A673 (cell line): ENCODE data around the gene NELFE. TPM values are rescaled to one million over a fixed set of nuclear protein-coding genes. Genes with fewer than 3 reads are reported as not detected.

ENCODE experiments used
- BruUV-seq: library from RNA; stranded (reverse); fragments of 400-500 nt; replicated peaks from 2 replicates; lab custom pipeline; 2021; lab: Mats Ljungman, UMichigan
- CTCF ChIA-PET: fragments of 300-600 bp; sonication (Branson Sonifier 250); formaldehyde crosslinking; loops from one replicate; lab custom pipeline; 2022; ENCODE audit warnings: antibody characterized with exemption; lab: Charles Lee
- POLR2A ChIA-PET: fragments of 300-600 bp; sonication (Branson Sonifier 250); formaldehyde crosslinking; loops from one replicate; lab custom pipeline; 2022; ENCODE audit warnings: antibody characterized with exemption; ENCODE audit not compliant: low non-redundant PET; lab: Charles Lee
- DNase-seq: peaks from one replicate; pipeline ENCODE4 v3.0.0-alpha.2; 2015; ENCODE audit warnings: low spot score
- H3K27ac ChIP-seq: fragments of 200-600 bp; sonication (generic); 2 replicates; pipeline ENCODE4 v1.5.1; 2016; ENCODE audit warnings: mixed run types, low read depth, mild to moderate bottlenecking, mixed read lengths, antibody characterized with exemption, low read length; ENCODE audit not compliant: poor library complexity, severe bottlenecking
- H3K27me3 ChIP-seq: fragments of 200-600 bp; sonication (generic); replicated peaks from 2 replicates; pipeline ENCODE4 v1.6.1; 2017; ENCODE audit warnings: mixed run types, low read depth, mild to moderate bottlenecking, mixed read lengths, antibody characterized with exemption, low read length; ENCODE audit not compliant: insufficient read depth, poor library complexity
- H3K36me3 ChIP-seq: fragments of 200-600 bp; sonication (generic); 2 replicates; pipeline ENCODE4 v1.6.1; 2016; ENCODE audit warnings: mixed run types, mild to moderate bottlenecking, mixed read lengths, antibody characterized with exemption, low read length; ENCODE audit not compliant: insufficient read depth, poor library complexity, severe bottlenecking
- H3K4me1 ChIP-seq: fragments of 200-600 bp; sonication (generic); 2 replicates; pipeline ENCODE4 v1.6.1; 2017; ENCODE audit warnings: mixed run types, mild to moderate bottlenecking, mixed read lengths, antibody characterized with exemption, low read length; ENCODE audit not compliant: insufficient read depth, poor library complexity, severe bottlenecking
- H3K4me3 ChIP-seq: fragments of 200-600 bp; sonication (generic); 2 replicates; pipeline ENCODE4 v1.5.1; 2016; ENCODE audit warnings: low read depth, mixed run types, mild to moderate bottlenecking, mixed read lengths, low read length; ENCODE audit not compliant: poor library complexity, severe bottlenecking
- H3K9me3 ChIP-seq: fragments of 200-600 bp; sonication (generic); 2 replicates; pipeline ENCODE4 v1.6.1; 2016; ENCODE audit warnings: mixed run types, low read depth, mild to moderate bottlenecking, mixed read lengths, antibody characterized with exemption, low read length; ENCODE audit not compliant: poor library complexity, severe bottlenecking
- EZH2 ChIP-seq: fragments of 200-600 bp; sonication (generic); IDR thresholded peaks from 2 replicates; pipeline ENCODE4 v1.6.1; 2017; ENCODE audit warnings: borderline replicate concordance, low read depth, mild to moderate bottlenecking, mixed read lengths, antibody characterized with exemption, low read length; ENCODE audit not compliant: poor library complexity, severe bottlenecking
- intact Hi-C: fragments of 100-400 bp; cut with micrococcal nuclease; formaldehyde crosslinking; loops from one replicate; pipeline ENCODE4 v1.10.0; 2022; ENCODE audit not compliant: unreplicated experiment
- total RNA-seq: library from RNA; stranded (reverse); gene quantifications from 2 replicates; pipeline ENCODE4 v1.2.3, GENCODE V29; 2021
- TF ChIP-seq, protein P1 (sequence below): fragments of 300-800, 200-600 bp; sonication (generic); conservative IDR thresholded peaks from 2 replicates; pipeline ENCODE4 v1.5.1; 2017; ENCODE audit warnings: low read depth, mild to moderate bottlenecking, antibody characterized with exemption, low read length, moderate library complexity, mixed read lengths

NELFE gene
- total RNA-seq, 1 experiment from 2014 or later = 94.3 TPM

- no peak for TF ChIP-seq EZH2
- TF ChIP-seq, protein P1, sequence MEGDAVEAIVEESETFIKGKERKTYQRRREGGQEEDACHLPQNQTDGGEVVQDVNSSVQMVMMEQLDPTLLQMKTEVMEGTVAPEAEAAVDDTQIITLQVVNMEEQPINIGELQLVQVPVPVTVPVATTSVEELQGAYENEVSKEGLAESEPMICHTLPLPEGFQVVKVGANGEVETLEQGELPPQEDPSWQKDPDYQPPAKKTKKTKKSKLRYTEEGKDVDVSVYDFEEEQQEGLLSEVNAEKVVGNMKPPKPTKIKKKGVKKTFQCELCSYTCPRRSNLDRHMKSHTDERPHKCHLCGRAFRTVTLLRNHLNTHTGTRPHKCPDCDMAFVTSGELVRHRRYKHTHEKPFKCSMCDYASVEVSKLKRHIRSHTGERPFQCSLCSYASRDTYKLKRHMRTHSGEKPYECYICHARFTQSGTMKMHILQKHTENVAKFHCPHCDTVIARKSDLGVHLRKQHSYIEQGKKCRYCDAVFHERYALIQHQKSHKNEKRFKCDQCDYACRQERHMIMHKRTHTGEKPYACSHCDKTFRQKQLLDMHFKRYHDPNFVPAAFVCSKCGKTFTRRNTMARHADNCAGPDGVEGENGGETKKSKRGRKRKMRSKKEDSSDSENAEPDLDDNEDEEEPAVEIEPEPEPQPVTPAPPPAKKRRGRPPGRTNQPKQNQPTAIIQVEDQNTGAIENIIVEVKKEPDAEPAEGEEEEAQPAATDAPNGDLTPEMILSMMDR = no peak
- peaks cover 37% of the 10 kb centered on the region for H3K36me3 ChIP-seq
- peaks cover 19% of the 10 kb centered on the region for H3K4me1 ChIP-seq
- DNase-seq = no peak
- no peaks in the 10 kb centered on the region for H3K27me3 ChIP-seq
- peak overlapping the region; percentile 65 for H3K4me3 ChIP-seq
- BruUV-seq = no TSS peak
- POLR2A ChIA-PET = interaction anchor here (0.6 kb wide), 1 partner anchor 330 kb away, joined by 3 read pairs; no protein-coding TSS in a partner anchor
- CTCF ChIA-PET = no interaction called here
- no peaks in the 10 kb centered on the region for H3K9me3 ChIP-seq
- intact Hi-C loops = no loop called here
- peak overlapping the region; percentile 93 for H3K27ac ChIP-seq
Measured at GRCh38 chr6:31969712-31970603, 11.2 kb upstream of the NELFE start.

DNA sequence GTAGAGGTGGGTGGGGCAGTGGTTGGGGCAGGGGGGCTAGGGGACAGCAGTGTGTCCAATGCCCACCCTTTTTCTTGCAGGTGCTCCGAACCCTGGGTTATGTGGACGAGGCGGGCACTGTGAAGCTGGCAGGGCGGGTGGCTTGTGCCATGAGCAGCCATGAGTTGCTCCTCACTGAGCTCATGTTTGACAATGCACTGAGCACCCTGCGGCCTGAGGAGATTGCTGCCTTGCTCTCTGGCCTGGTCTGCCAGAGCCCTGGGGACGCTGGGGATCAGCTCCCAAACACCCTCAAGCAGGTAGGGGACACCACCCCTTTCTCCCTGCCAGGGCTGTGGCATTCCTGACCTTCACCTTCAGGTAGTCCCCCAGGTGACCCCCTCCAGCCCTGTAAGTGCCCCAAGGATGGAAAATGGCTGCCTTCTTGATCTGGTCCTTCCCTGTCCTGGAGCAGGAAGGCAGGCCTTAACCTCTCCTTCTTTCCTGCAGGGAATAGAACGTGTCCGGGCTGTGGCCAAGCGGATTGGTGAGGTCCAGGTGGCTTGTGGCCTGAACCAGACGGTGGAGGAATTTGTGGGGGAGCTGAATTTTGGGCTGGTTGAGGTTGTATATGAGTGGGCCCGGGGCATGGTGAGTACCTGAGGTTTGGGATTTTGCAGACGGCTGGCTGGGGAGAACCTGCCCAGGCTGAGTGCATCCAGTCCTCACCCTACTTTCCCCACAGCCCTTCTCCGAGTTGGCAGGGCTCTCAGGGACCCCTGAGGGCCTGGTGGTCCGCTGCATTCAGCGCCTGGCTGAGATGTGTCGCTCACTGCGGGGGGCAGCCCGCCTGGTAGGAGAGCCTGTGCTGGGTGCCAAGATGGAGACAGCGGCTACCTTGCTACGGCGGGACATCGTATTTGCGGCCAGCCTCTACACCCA lies 10.3 kb upstream of the NELFE start:
- ChIA-PET CTCF (no interaction called here), POLR2A (interaction anchor here (0.6 kb wide), 1 partner anchor 329 kb away, joined by 3 read pairs; no protein-coding TSS in a partner anchor)
- no TSS peak for BruUV-seq
- TF ChIP-seq EZH2 = no peak
- TF ChIP-seq, protein P1 = no peak
- intact Hi-C loops = no loop called here
- Histone ChIP-seq H3K36me3 (peaks cover 40% of the 10 kb centered on the region), H3K4me1 (peaks cover 19% of the 10 kb centered on the region), H3K4me3 (no peak overlapping the region), H3K27me3 (no peaks in the 10 kb centered on the region), H3K27ac (no peak overlapping the region), H3K9me3 (no peaks in the 10 kb centered on the region)
- DNase-seq = no peak

GRCh38 chr6:31968326-31968725 lies 9.6 kb upstream of the NELFE start:
- H3K9me3 ChIP-seq = no peaks in the 10 kb centered on the region
- intact Hi-C loops = no loop called here
- no peak overlapping the region for H3K4me3 ChIP-seq
- peaks cover 40% of the 10 kb centered on the region for H3K36me3 ChIP-seq
- CTCF ChIA-PET = no interaction called here
- H3K27ac ChIP-seq = no peak overlapping the region
- peaks cover 15% of the 10 kb centered on the region for H3K4me1 ChIP-seq
- no peak for DNase-seq
- POLR2A ChIA-PET = no interaction called here
- TF ChIP-seq, protein P1 = no peak
- TF ChIP-seq EZH2 = no peak
- H3K27me3 ChIP-seq = no peaks in the 10 kb centered on the region
- no TSS peak for BruUV-seq
